Stimulated activated CD4-positive, alpha-beta T cell treated with anti-CD3 and anti-CD28 coated beads, Interleukin-1b, Interleukin-23, amount 100 ng/mL, for 1 hour (primary cell): ENCODE data around the gene SLC5A5.

ENCODE experiments used
- DNase-seq, 2 donors: peaks; one replicate each; pipeline ENCODE4 v3.0.0-alpha.2; 2020; ENCODE audit warnings: low read depth in 2 of 2

SLC5A5 gene

GRCh38 chr19:17871878-17872250 is at the start of gene SLC5A5:
Gene SLC5A5 (plus strand): TSS chr19:17871945. CDS start chr19:17872320, 375 bp downstream.
- no peak for DNase-seq

GRCh38 chr19:17824339-17824738 is 47.4 kb upstream of the SLC5A5 start:
- DNase-seq = no peak

- no peak for DNase-seq
Observed at GRCh38 chr19:17826508-17827056, 45.2 kb upstream of the SLC5A5 start.

- no peak for DNase-seq
Observed at GRCh38 chr19:17829855-17830566, 41.7 kb upstream of the SLC5A5 start.

GRCh38 chr19:17830567-17831418 is 41.0 kb upstream of the SLC5A5 start:
- no peak for DNase-seq

GRCh38 chr19:17831419-17831888 is 40.3 kb upstream of the SLC5A5 start:
- DNase-seq = no peak

GRCh38 chr19:17832443-17833208 is 39.1 kb upstream of the SLC5A5 start:
- DNase-seq = no peak

GRCh38 chr19:17834350-17835181 is 37.2 kb upstream of the SLC5A5 start:
- DNase-seq = no peak

GRCh38 chr19:17835182-17836006 is 36.4 kb upstream of the SLC5A5 start:
- no peak for DNase-seq

- no peak for DNase-seq
Observed at GRCh38 chr19:17836530-17836929, 35.2 kb upstream of the SLC5A5 start.

GRCh38 chr19:17837972-17838371 is 33.8 kb upstream of the SLC5A5 start:
- no peak for DNase-seq

GRCh38 chr19:17840019-17840418 is 31.7 kb upstream of the SLC5A5 start:
- DNase-seq = no peak

- DNase-seq = no peak
Observed at GRCh38 chr19:17841371-17841809, 30.4 kb upstream of the SLC5A5 start.

- DNase-seq = peak in 1 of 2 donors; percentile 56
Observed at GRCh38 chr19:17841810-17842662, 29.7 kb upstream of the SLC5A5 start.

- DNase-seq = no peak
Observed at GRCh38 chr19:17842663-17843291, 29.0 kb upstream of the SLC5A5 start.

GRCh38 chr19:17843292-17843827 is 28.4 kb upstream of the SLC5A5 start:
- no peak for DNase-seq

- DNase-seq = no peak
Observed at GRCh38 chr19:17843908-17844490, 27.7 kb upstream of the SLC5A5 start.

- DNase-seq = no peak
Observed at GRCh38 chr19:17846146-17846545, 25.6 kb upstream of the SLC5A5 start.
